Bone marrow (tissue), 2 donors: ENCODE measurements around the gene RHOH.

Experiments
- DNase-seq, 2 donors: peaks; one replicate each; lab custom pipeline; 2025; lab: John Stamatoyannopoulos, UW

The RHOH gene

DNA sequence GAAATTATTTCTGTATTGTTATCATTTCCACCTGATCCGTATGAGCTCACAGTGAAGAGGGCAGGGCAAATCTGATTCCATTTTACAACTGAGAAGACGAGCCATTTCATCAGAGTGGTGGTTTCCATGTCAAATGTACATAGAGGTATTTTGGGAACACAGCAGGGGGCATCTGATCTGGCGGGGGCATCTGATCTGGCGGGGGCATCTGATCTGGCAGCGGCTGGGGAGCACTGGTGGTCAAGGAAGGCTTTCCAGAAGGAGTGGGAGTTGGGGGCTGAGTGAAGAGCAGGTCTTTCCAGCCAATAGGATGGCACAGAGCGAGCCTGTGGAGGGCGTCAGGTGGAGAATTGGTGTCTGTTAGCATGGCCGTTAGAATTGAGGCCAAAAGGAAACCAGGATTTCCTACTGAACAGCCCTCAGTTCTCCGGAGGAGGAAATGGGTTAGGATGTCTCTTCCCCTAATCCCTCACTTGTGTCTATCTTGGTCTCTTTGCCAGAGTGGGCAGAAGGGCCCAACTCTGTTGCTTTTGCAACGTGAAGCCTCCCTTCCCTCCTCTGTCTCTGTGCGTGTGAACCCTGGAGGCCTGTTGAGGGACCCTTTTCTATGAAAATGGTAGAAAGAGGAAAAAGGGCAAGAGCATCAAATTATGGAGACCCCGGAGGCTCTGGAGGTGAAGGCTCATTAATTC, 41.3 kb downstream of the RHOH start:
- no peak for DNase-seq

GRCh38 chr4:40238700-40239548, 42.1 kb downstream of the RHOH start:
- DNase-seq = no peak

GRCh38 chr4:40240040-40240653, 43.3 kb downstream of the RHOH start:
- no peak for DNase-seq

- no peak for DNase-seq
Measured at GRCh38 chr4:40241026-40241425, 44.2 kb downstream of the RHOH start.

- DNase-seq = no peak
Measured at GRCh38 chr4:40241941-40242340, 45.1 kb downstream of the RHOH start.

GRCh38 chr4:40243386-40243948, 46.6 kb downstream of the RHOH start:
- no peak for DNase-seq

DNA sequence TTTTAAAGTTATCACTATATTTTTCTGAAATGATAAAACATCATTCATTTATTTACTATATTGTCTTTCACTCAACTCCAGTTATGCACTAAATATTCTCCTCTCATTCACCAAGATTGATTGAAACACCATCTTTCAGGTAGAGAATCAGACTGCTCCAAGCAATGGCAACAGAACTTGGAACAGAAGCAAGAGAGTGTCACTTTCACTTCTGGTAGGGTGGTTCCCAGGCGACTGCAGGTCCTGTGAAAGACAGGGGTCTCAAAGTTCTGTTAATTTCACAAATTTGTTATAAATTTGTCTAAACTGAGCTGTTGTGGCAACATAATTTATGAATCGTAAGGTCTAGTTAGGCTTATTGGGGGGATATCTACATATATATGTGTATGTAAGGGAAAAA, 47.8 kb downstream of the RHOH start:
- no peak for DNase-seq

- DNase-seq = no peak
Measured at GRCh38 chr4:40245550-40245949, 48.7 kb downstream of the RHOH start.

DNA sequence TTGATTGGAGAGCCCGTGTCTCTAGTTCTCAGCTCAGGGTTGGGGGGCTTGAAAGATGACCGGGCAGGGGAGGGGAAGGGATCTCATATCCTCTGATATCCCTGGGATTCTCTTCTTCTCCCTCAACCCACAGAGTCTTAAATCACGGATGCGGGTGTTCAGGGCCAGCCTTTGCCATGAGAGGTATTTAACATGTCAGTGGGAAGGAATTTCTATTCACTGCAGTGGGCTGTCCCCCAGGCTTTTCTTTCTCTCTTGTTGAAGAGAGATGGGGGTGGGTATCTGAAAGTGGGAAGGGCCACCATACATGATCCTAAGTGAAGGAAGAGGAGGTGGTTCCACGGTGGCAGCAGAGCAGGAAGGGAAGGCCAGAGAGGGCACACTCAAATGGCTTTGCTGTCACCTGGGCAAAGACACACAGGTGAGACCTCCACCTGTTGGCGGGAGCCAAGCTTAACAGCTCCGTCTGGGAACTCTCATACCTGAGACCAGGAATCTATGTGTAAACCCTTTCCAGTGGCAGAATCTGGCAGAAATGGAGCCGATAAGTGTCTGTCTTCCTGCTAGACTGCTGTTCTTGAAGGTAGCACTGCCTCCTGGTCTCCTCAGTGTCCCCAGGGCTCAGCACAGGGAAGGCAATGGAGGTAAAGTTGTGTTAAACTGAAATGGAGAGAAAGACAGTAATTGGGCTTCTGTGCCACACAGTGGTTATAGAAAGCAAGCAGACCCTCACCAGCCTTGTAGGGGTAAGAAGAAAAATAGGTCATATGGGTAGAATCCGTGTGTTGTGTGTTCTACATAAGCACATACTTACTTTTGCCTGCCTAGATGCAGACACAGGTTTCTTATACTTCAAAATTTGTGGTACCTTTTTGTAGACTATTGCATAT, 49.4 kb downstream of the RHOH start:
- no peak for DNase-seq

- no peak for DNase-seq
Measured at GRCh38 chr4:40246938-40247337, 50.1 kb downstream of the RHOH start.

- no peak for DNase-seq
Measured at GRCh38 chr4:40247350-40247749, 50.5 kb downstream of the RHOH start.

DNA sequence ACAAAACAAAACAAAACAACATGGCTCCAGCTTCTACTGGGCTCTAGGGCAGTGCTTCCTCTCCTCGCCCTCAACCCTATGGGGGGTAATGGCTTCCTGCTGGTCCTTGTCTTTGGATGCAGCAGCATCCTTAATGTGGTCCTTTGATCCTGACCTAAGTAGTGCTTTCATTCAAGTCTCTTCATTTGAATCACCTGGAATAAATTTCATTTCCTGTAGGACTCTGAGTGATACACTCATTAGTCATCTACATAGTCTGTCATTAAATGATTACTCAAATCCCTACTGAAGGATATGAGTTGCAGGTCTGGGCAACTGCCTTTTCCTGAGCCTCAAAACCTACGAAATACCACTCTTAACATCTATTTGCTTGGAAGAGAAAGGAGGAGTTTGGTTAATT, 54.5 kb downstream of the RHOH start:
- DNase-seq = no peak

- no peak for DNase-seq
Measured at GRCh38 chr4:40253906-40254305, 57.1 kb downstream of the RHOH start.

DNA sequence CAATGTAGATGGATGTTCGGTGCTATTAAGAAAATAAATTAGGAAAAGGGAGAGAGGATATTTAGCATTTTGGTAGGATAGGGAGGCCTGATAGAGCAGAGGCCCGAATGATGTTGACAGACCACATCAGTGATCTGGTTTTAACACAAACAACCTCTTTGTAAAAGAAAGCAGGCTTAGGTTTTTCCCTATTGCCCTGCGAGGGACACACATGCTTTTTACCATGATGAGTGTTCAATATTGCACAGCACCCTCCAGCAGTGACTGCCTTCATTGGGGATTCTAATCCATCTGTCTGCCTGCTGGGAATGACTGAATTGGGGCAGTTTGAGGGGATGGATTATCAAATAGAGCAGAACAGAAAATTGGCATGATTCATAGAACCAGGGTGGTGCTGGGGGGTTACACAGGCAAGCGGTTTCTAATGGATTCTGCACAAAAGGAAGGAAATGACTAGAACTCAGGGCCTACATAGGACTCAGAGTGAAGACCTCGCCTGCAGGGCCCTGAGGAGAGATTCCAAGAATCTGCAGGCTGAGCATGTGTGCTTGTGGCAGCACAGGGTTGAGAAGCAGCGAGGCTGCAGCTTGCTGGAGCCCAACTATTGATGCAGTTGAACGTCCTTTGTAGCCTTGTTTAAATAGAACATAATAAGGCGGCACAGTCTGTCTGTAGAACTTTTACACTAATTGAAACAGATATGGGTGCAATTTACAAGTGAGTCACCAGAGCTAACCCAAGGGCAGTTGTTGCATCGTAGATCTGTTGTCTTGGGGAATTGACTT, 58.0 kb downstream of the RHOH start:
- peak in 1 of 2 donors; percentile 30 for DNase-seq

- peak in 1 of 2 donors; percentile 23 for DNase-seq
Measured at GRCh38 chr4:40255393-40256281, 58.8 kb downstream of the RHOH start.

DNA sequence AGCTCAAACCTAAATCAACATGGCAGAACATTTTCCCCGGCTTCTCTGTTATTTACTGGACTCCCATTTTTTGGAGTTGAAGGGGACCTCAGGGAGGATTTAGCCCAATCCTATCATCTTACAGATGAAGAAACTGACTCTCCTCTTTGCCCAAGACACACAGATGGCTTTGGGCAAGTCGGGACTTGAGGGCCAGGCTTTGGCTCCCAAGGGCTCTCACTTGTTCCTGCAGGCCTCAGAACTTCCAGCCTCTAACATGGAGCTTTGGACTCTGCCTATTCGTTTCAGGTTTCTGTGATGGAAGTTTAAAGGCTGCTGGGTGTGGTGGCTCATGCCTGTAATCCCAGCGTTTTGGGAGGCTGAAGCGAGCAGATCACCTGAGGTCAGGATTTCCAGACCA, 59.5 kb downstream of the RHOH start:
- no peak for DNase-seq

- no peak for DNase-seq
Measured at GRCh38 chr4:40256817-40257216, 60.0 kb downstream of the RHOH start.

DNA sequence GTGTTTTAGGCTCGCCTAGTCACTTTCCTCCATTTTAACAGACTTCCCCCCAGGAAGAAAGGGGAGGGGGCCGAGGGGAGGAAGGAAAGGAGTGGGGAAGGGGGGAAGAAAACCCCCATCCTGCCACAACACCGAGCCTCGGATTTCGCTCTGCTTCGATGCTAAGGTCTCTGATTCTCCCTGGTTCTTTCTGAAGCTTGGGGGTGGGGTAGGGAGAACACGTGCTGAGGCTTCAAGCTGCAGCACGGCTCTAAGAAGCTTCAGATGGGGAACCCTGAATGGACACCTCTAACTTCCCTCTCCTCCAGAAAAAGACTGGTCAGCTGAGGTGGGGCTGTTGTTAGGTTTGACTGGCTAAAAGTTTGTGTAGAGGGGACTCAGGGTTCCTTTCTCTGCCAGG, 61.8 kb downstream of the RHOH start:
- no peak for DNase-seq

DNA sequence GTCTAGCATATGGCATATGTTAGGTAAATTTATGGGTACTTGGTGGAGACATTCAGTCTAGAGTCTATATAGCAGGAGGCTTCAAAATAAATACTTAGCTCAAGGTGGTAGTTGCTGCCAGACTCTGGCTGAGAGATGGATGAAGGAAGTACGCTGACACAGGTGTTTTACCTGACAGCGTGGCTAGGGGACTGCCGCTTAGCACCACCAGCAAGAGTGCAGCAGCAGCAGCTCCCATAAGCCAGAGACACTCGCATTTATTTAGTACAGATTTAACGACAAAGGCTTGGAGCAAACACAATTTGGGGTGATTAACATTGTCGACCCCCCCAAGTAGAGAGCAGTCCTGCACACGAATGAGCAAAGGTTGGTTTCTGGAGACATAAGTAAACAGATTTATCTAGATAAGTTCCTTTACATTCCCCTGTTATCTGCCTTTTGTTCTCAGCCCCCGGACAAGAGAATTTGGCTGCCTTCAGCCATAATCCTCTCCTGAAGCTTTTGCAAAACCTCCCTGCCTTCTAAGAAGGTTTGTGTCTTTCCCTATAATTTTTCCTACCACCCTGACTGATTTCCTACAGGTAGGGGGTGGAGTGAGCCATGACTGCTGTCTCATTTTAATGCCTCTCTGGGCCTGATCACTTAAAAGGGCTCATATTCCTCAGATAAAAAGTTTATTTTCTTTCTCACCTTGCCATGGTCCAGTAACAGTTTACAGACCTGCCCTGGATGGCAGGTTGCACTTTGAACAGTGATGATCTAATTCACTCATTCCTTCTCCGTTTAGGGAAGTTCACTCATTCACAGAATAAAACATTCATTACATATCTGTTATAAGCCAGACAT, 64.6 kb downstream of the RHOH start:
- no peak for DNase-seq
